Spleen (tissue), 7 donors: Measurements from ENCODE around the gene ACSF2.

Experiments
- CTCF ChIP-seq, 11 experiments: fragments of 200-600 bp in 7 of 11; fragments of 450-650 bp in 4 of 11; sonication (generic) in 4 of 11; IDR thresholded peaks in 8 of 11; conservative IDR thresholded peaks in 3 of 11; 1 replicate in 7 of 11; 2 replicates in 4 of 11; pipeline versions ENCODE4 v1.4.0 to v1.8.0; 2016 to 2021; ENCODE audit warnings: antibody characterized with exemption in 11 of 11, inconsistent platforms in 4 of 11, mild to moderate bottlenecking in 1 of 11
- POLR2A ChIP-seq, 3 donors: fragments of 450-650 bp; IDR thresholded peaks; one replicate each; pipeline ENCODE4 v1.5.1; 2017; ENCODE audit warnings: antibody characterized with exemption in 3 of 3, mild to moderate bottlenecking in 1 of 3
- POLR2AphosphoS5 ChIP-seq, 3 donors: sonication (generic); formaldehyde crosslinking; IDR thresholded peaks; one replicate each; pipeline ENCODE4 v1.5.1; 2017; ENCODE audit warnings: antibody characterized with exemption in 3 of 3
- donor health status: DM: no; HTN: no; CAD: no; lungs with moderate emphysema.
- donor health status: DM: no; HTN: no; CAD: no.
- donor health status: DM: no; HTN: no; CAD: no.

GRCh38 chr17:50397111-50397918 is 28.7 kb upstream of the ACSF2 start, which contains the start of gene LRRC59:
- TF ChIP-seq CTCF (IDR thresholded peaks at IDR 0.05 in 8 of 11, conservative IDR thresholded peaks at IDR 0.05 in 3 of 11): peak; percentile 99 to 100 (median 99)
- TF ChIP-seq POLR2AphosphoS5 (IDR thresholded peaks at IDR 0.05): peak; percentile 98 to 99 (median 99)
- peak in 2 of 3 donors; percentile 59 to 74 for TF ChIP-seq POLR2A (IDR thresholded peaks at IDR 0.05)
